T-cell (primary cell): ENCODE data around the gene THAP11. TPM values are rescaled to one million over a fixed set of nuclear protein-coding genes. Genes with fewer than 3 reads are reported as not detected.

ENCODE experiments used
- ATAC-seq, 4 experiments: fragments of 200-7000 bp in 3 of 4; fragments of 150-1000 bp in 1 of 4; cut with Tn5 transposase; replicated peaks in 1 of 4; 1 replicate in 3 of 4; 2 replicates in 1 of 4; pipeline ENCODE4 v1.10.0; 2021; ENCODE audit warnings: moderate library complexity in 3 of 4, mild to moderate bottlenecking in 2 of 4, moderate number of reproducible peaks in 1 of 4
- CTCF ChIA-PET, 2 donors: fragments of 300-600 bp; sonication (Branson Sonifier 250); formaldehyde crosslinking; loops; one replicate each; lab custom pipeline; 2022; ENCODE audit warnings: antibody characterized with exemption in 2 of 2; lab: Charles Lee
- POLR2A ChIA-PET, 2 donors: fragments of 300-600 bp; sonication (Branson Sonifier 250); formaldehyde crosslinking; loops; one replicate each; lab custom pipeline; 2022; ENCODE audit warnings: antibody characterized with exemption in 2 of 2; lab: Charles Lee
- DNase-seq, 35 experiments: peaks; one replicate each; pipeline versions ENCODE4 v3.0.0 to v3.0.0-alpha.2; 2013 to 2023
- H3K27ac ChIP-seq: one replicate; pipeline ENCODE4 v1.5.1; 2013; ENCODE audit warnings: low read length
- H3K27me3 ChIP-seq, 2 experiments: replicated peaks in 1 of 2; 1 replicate in 1 of 2; 2 replicates in 1 of 2; pipeline versions ENCODE4 v1.6.1 to v1.7.0; 2013; ENCODE audit warnings: low read length in 1 of 2, mixed read lengths in 1 of 2; ENCODE audit not compliant: control insufficient read depth in 2 of 2, insufficient read depth in 2 of 2; ENCODE audit errors: extremely low read depth in 1 of 2
- H3K36me3 ChIP-seq, 2 donors: 1 replicate in 1 of 2; 2 replicates in 1 of 2; pipeline versions ENCODE4 v1.6.1 to v1.7.0; 2013; ENCODE audit warnings: low read length in 1 of 2; ENCODE audit not compliant: control insufficient read depth in 2 of 2, insufficient read depth in 1 of 2; ENCODE audit errors: extremely low read depth in 1 of 2
- H3K4me1 ChIP-seq, 2 experiments: 1 replicate in 1 of 2; 2 replicates in 1 of 2; pipeline versions ENCODE4 v1.6.1 to v1.7.0; 2013; ENCODE audit warnings: low read length in 2 of 2, mixed read lengths in 1 of 2; ENCODE audit not compliant: insufficient read depth in 2 of 2, control insufficient read depth in 1 of 2; ENCODE audit errors: extremely low read depth in 1 of 2
- H3K4me3 ChIP-seq, 2 donors: 1 replicate in 1 of 2; 2 replicates in 1 of 2; pipeline versions ENCODE4 v1.5.1 to v1.7.0; 2013; ENCODE audit warnings: mild to moderate bottlenecking in 2 of 2, low read length in 1 of 2, moderate library complexity in 1 of 2; ENCODE audit not compliant: control insufficient read depth in 1 of 2; ENCODE audit errors: extremely low read depth in 1 of 2
- H3K9me3 ChIP-seq: 2 replicates; pipeline ENCODE4 v1.7.0; 2013
- H3K27ac Mint-ChIP-seq, 2 donors: one replicate each; pipeline ENCODE4 v1.8.0; 2020 to 2021; ENCODE audit warnings: mild to moderate bottlenecking in 2 of 2, mixed read lengths in 2 of 2
- H3K27me3 Mint-ChIP-seq, 2 donors: one replicate each; pipeline ENCODE4 v1.8.0; 2021 to 2022; ENCODE audit warnings: mixed read lengths in 2 of 2
- H3K36me3 Mint-ChIP-seq: one replicate; pipeline ENCODE4 v1.8.0; 2021; ENCODE audit warnings: mixed read lengths
- H3K4me1 Mint-ChIP-seq, 3 donors: one replicate each; pipeline ENCODE4 v1.8.0; 2020 to 2022; ENCODE audit warnings: mixed read lengths in 3 of 3, mild to moderate bottlenecking in 1 of 3
- H3K4me3 Mint-ChIP-seq, 3 donors: one replicate each; pipeline ENCODE4 v1.8.0; 2020 to 2022; ENCODE audit warnings: mild to moderate bottlenecking in 3 of 3, mixed read lengths in 3 of 3, moderate library complexity in 3 of 3
- H3K9me3 Mint-ChIP-seq, 3 donors: one replicate each; pipeline ENCODE4 v1.8.0; 2020 to 2022; ENCODE audit warnings: mixed read lengths in 3 of 3
- WGBS: methylation state at CpG from one replicate; pipeline ENCODE4 v1.1.5; 2013; ENCODE audit warnings: missing lambda C conversion rate; ENCODE audit not compliant: insufficient coverage; 5-methylcytosine and 5-hydroxymethylcytosine counted together
- total RNA-seq, 35 experiments: library from RNA in 6 of 35; stranded (reverse) in 6 of 35; fragments of 120-200 nt in 1 of 35; gene quantifications; one replicate each; pipeline versions ENCODE4 v1.2.1 to v1.2.4 and lab custom pipeline; 2013 to 2026

Gene THAP11
- total RNA-seq, 5 donors from 2014 or later (not counting 1 experiment from before 2014, with no cell fraction given): 37.9 to 59.9 (median 55.5) TPM

GRCh38 chr16:67885545-67885944 lies 43.4 kb downstream of the THAP11 start:
- Mint-ChIP-seq H3K27ac (no peak overlapping the region), H3K9me3 (no peaks in the 10 kb centered on the region), H3K36me3 (peaks cover 26% of the 10 kb centered on the region), H3K4me3 (no peak overlapping the region), H3K27me3 (no peaks in the 10 kb centered on the region), H3K4me1 (peaks cover 0 to 7% (median 0%) of the 10 kb centered on the region in 3 donors)
- Histone ChIP-seq H3K9me3 (no peaks in the 10 kb centered on the region), H3K27me3 (no peaks in the 10 kb centered on the region), H3K27ac (no peak overlapping the region), H3K4me3 (no peak overlapping the region), H3K4me1 (no peaks in the 10 kb centered on the region), H3K36me3 (peaks cover 18 to 52% of the 10 kb centered on the region in 2 donors)
- POLR2A ChIA-PET: no interaction called here
- DNase-seq: no peak
- ATAC-seq: no peak
- CTCF ChIA-PET: interaction anchor here in 1 of 2 donors (0.6 to 1.3 kb wide), 3 partner anchors 10 to 35 kb away, joined by 3 to 6 read pairs (median 4); no protein-coding TSS in a partner anchor
- WGBS: 94% methylated on average over 10 of the region's 12 CpGs

GRCh38 chr16:67885976-67886375 lies 43.9 kb downstream of the THAP11 start:
- Histone ChIP-seq H3K27ac (no peak overlapping the region), H3K27me3 (no peaks in the 10 kb centered on the region), H3K4me1 (no peaks in the 10 kb centered on the region), H3K9me3 (no peaks in the 10 kb centered on the region), H3K36me3 (peaks cover 18 to 48% of the 10 kb centered on the region in 2 donors), H3K4me3 (no peak overlapping the region)
- H3K27me3 Mint-ChIP-seq: no peaks in the 10 kb centered on the region
- CTCF ChIA-PET: interaction anchor here in 1 of 2 donors (0.6 to 1.3 kb wide), 2 partner anchors 11 kb away, joined by 4 to 6 read pairs; no protein-coding TSS in a partner anchor
- no peak overlapping the region for H3K27ac Mint-ChIP-seq
- DNase-seq: no peak
- WGBS: 98% methylated on average over 16 of the region's 19 CpGs
- POLR2A ChIA-PET: no interaction called here
- H3K4me1 Mint-ChIP-seq: peaks cover 0 to 7% (median 0%) of the 10 kb centered on the region in 3 donors
- H3K9me3 Mint-ChIP-seq: no peaks in the 10 kb centered on the region
- peaks cover 26% of the 10 kb centered on the region for H3K36me3 Mint-ChIP-seq
- ATAC-seq: no peak
- no peak overlapping the region for H3K4me3 Mint-ChIP-seq

GRCh38 chr16:67886387-67886786 lies 44.3 kb downstream of the THAP11 start:
- CTCF ChIA-PET: interaction anchor here in 1 of 2 donors (1.3 kb wide), 1 partner anchor 11 kb away, joined by 4 read pairs; no protein-coding TSS in a partner anchor
- no peaks in the 10 kb centered on the region for H3K27me3 Mint-ChIP-seq
- no peak overlapping the region for H3K27ac ChIP-seq
- H3K4me3 Mint-ChIP-seq: no peak overlapping the region
- peak overlapping the region in 1 of 2 donors; percentile 27 for H3K27ac Mint-ChIP-seq
- H3K36me3 ChIP-seq: peaks cover 18 to 44% of the 10 kb centered on the region in 2 donors
- ATAC-seq (no peak), DNase-seq (no peak)
- 100% methylated on average over 1 of the region's 5 CpGs for WGBS
- peaks cover 0 to 7% (median 0%) of the 10 kb centered on the region in 3 donors for H3K4me1 Mint-ChIP-seq
- POLR2A ChIA-PET: interaction anchor here in 1 of 2 donors (0.6 kb wide), 1 partner anchor 141 kb away, joined by 3 read pairs; no protein-coding TSS in a partner anchor
- H3K27me3 ChIP-seq: no peaks in the 10 kb centered on the region
- no peaks in the 10 kb centered on the region for H3K4me1 ChIP-seq
- H3K36me3 Mint-ChIP-seq: peaks cover 22% of the 10 kb centered on the region
- H3K9me3 Mint-ChIP-seq: no peaks in the 10 kb centered on the region
- no peak overlapping the region for H3K4me3 ChIP-seq
- no peaks in the 10 kb centered on the region for H3K9me3 ChIP-seq

GRCh38 chr16:67888331-67888730 lies 46.2 kb downstream of the THAP11 start:
- no peak overlapping the region for H3K4me3 ChIP-seq
- peaks cover 8% of the 10 kb centered on the region for H3K36me3 Mint-ChIP-seq
- ATAC-seq (no peak), DNase-seq (no peak)
- no peaks in the 10 kb centered on the region for H3K27me3 ChIP-seq
- WGBS: no CpG with 5 or more reads among the region's 3 CpGs
- H3K27me3 Mint-ChIP-seq: no peaks in the 10 kb centered on the region
- peak overlapping the region in 1 of 2 donors; percentile 16 for H3K27ac Mint-ChIP-seq
- H3K9me3 ChIP-seq: no peaks in the 10 kb centered on the region
- POLR2A ChIA-PET: interaction anchor here in 1 of 2 donors (0.5 kb wide), 1 partner anchor 8 kb away, joined by 3 read pairs; no protein-coding TSS in a partner anchor
- no peak overlapping the region for H3K4me3 Mint-ChIP-seq
- CTCF ChIA-PET: no interaction called here
- no peaks in the 10 kb centered on the region for H3K9me3 Mint-ChIP-seq
- H3K36me3 ChIP-seq: peaks cover 6 to 25% of the 10 kb centered on the region in 2 donors
- no peak overlapping the region for H3K27ac ChIP-seq
- H3K4me1 ChIP-seq: peaks cover 3 to 5% of the 10 kb centered on the region in 2 experiments
- H3K4me1 Mint-ChIP-seq: peaks cover 8 to 12% (median 8%) of the 10 kb centered on the region in 3 donors

- H3K27me3 Mint-ChIP-seq: no peaks in the 10 kb centered on the region
- DNase-seq: no peak
- H3K9me3 ChIP-seq: no peaks in the 10 kb centered on the region
- H3K27ac Mint-ChIP-seq: peak overlapping the region; percentile 86 to 87
- peaks cover 36 to 47% (median 42%) of the 10 kb centered on the region in 3 donors for H3K4me1 Mint-ChIP-seq
- ChIA-PET POLR2A (interaction anchor here in 1 of 2 donors (0.6 kb wide), 1 partner anchor 46 kb away, joined by 9 read pairs; no protein-coding TSS in a partner anchor), CTCF (interaction anchor here in 1 of 2 donors (0.6 to 0.7 kb wide), 2 partner anchors 89 to 375 kb away, joined by 3 to 5 read pairs; no protein-coding TSS in a partner anchor)
- H3K4me3 Mint-ChIP-seq: peak overlapping the region; percentile 81 to 96 (median 95)
- H3K4me1 ChIP-seq: peaks cover 14 to 27% of the 10 kb centered on the region in 2 experiments
- WGBS: no CpG with 5 or more reads among the region's 5 CpGs
- peak overlapping the region in 1 of 2 donors; percentile 95 for H3K4me3 ChIP-seq
- no peaks in the 10 kb centered on the region for H3K27me3 ChIP-seq
- no peak for ATAC-seq
- peak overlapping the region; percentile 30 for H3K27ac ChIP-seq
- peaks cover 4% of the 10 kb centered on the region for H3K36me3 Mint-ChIP-seq
- no peaks in the 10 kb centered on the region for H3K9me3 Mint-ChIP-seq
- H3K36me3 ChIP-seq: peaks cover 0 to 3% of the 10 kb centered on the region in 2 donors
Observed at GRCh38 chr16:67892375-67892774, 50.3 kb downstream of the THAP11 start.

- Histone ChIP-seq H3K36me3 (peaks cover 0 to 3% of the 10 kb centered on the region in 2 donors), H3K27ac (peak within 1 kb of the TSS; percentile 85), H3K4me3 (peak within 1 kb of the TSS; percentile 87 to 95), H3K4me1 (peaks cover 14 to 27% of the 10 kb centered on the region in 2 experiments), H3K27me3 (no peaks in the 10 kb centered on the region), H3K9me3 (no peaks in the 10 kb centered on the region)
- ATAC-seq (peak; percentile 97 to 98 (median 98)), DNase-seq (peak; percentile 79 to 96 (median 91))
- Mint-ChIP-seq H3K27me3 (no peaks in the 10 kb centered on the region), H3K4me1 (peaks cover 40 to 50% (median 45%) of the 10 kb centered on the region in 3 donors), H3K9me3 (no peaks in the 10 kb centered on the region), H3K4me3 (peak within 1 kb of the TSS; percentile 90 to 96 (median 95)), H3K36me3 (peaks cover 4% of the 10 kb centered on the region), H3K27ac (peak within 1 kb of the TSS; percentile 87 to 91)
- ChIA-PET POLR2A (interaction anchor here in 1 of 2 donors (0.6 to 1.2 kb wide), 3 partner anchors 43 to 86 kb away, joined by 8 to 10 read pairs (median 9); no protein-coding TSS in a partner anchor), CTCF (interaction anchor here in 1 of 2 donors (0.6 to 1.3 kb wide), 3 partner anchors 9 to 148 kb away, joined by 3 to 6 read pairs (median 4); no protein-coding TSS in a partner anchor)
- WGBS: under 1% methylated on average over 88 of the region's 90 CpGs
Observed at GRCh38 chr16:67892899-67893742, 51.0 kb downstream of the THAP11 start, which contains the start of gene PSKH1. PSKH1 (plus strand) TSS chr16:67893254; CDS start chr16:67908750, 15,496 bp downstream.
